Gastroesophageal sphincter (tissue), 4 donors: ENCODE results near the gene UBAC2. TPM values are rescaled to one million over a fixed set of nuclear protein-coding genes. Genes with fewer than 3 reads are reported as not detected.
A peak's percentile ranks its signal among the peaks of the same experiment; 100 is the strongest.

Source experiments
- ATAC-seq: fragments of 150-250 bp; one replicate; pipeline ENCODE4 v1.9.1; 2016; ENCODE audit warnings: mild to moderate bottlenecking, moderate library complexity
- H3K27ac ChIP-seq, 4 donors: fragments of 200-600 bp; sonication (generic) in 3 of 4; 1 replicate in 3 of 4; 2 replicates in 1 of 4; pipeline ENCODE4 v1.5.1; 2016 to 2019
- H3K27me3 ChIP-seq: fragments of 200-600 bp; sonication (generic); one replicate; pipeline ENCODE4 v1.5.1; 2019
- H3K36me3 ChIP-seq, 2 donors: fragments of 200-600 bp; sonication (generic); one replicate each; pipeline ENCODE4 v1.5.1; 2019; ENCODE audit warnings: control low read depth in 1 of 2
- H3K4me1 ChIP-seq, 3 donors: fragments of 200-600 bp; sonication (generic); 1 replicate in 2 of 3; 2 replicates in 1 of 3; pipeline ENCODE4 v1.5.1; 2016 to 2019; ENCODE audit warnings: control low read depth in 2 of 3
- H3K4me3 ChIP-seq, 2 donors: fragments of 200-600 bp; sonication (generic); one replicate each; pipeline ENCODE4 v1.5.1; 2019; ENCODE audit warnings: mild to moderate bottlenecking in 1 of 2, moderate library complexity in 1 of 2
- H3K9me3 ChIP-seq, 3 donors: fragments of 200-600 bp; sonication (generic); one replicate each; pipeline ENCODE4 v1.5.1; 2017 to 2019; ENCODE audit warnings: control low read depth in 2 of 3
- CTCF ChIP-seq, 4 experiments: fragments of 200-600 bp in 2 of 4; fragments of 450-650 bp in 2 of 4; sonication (generic) in 1 of 4; IDR thresholded peaks; one replicate each; pipeline ENCODE4 v1.5.1; 2017 to 2019; ENCODE audit warnings: antibody characterized with exemption in 4 of 4, mild to moderate bottlenecking in 2 of 4, moderate library complexity in 2 of 4
- EP300 ChIP-seq: sonication (generic); formaldehyde crosslinking; IDR thresholded peaks from one replicate; pipeline ENCODE4 v1.6.1; 2017; ENCODE audit warnings: antibody characterized with exemption, mild to moderate bottlenecking
- POLR2A ChIP-seq, 2 donors: fragments of 450-650 bp; IDR thresholded peaks; one replicate each; pipeline ENCODE4 v1.6.1; 2017; ENCODE audit warnings: antibody characterized with exemption in 2 of 2, mild to moderate bottlenecking in 2 of 2, moderate library complexity in 1 of 2
- POLR2AphosphoS5 ChIP-seq: sonication (generic); formaldehyde crosslinking; IDR thresholded peaks from one replicate; pipeline ENCODE4 v1.6.1; 2017; ENCODE audit warnings: antibody characterized with exemption
- WGBS, 2 donors: methylation state at CpG; one replicate each; pipeline ENCODE4 v1.1.5; 2018; ENCODE audit warnings: low coverage in 1 of 2; 5-methylcytosine and 5-hydroxymethylcytosine counted together
- total RNA-seq, 4 donors: library from RNA; depleted of rRNA; stranded (reverse); fragments of >200 nt; gene quantifications; one replicate each; pipeline ENCODE4 v1.1.0, GENCODE V29; 2016

UBAC2 gene
- total RNA-seq, 4 donors from 2014 or later, result 45.0 to 59.6 (median 52.2) TPM

DNA sequence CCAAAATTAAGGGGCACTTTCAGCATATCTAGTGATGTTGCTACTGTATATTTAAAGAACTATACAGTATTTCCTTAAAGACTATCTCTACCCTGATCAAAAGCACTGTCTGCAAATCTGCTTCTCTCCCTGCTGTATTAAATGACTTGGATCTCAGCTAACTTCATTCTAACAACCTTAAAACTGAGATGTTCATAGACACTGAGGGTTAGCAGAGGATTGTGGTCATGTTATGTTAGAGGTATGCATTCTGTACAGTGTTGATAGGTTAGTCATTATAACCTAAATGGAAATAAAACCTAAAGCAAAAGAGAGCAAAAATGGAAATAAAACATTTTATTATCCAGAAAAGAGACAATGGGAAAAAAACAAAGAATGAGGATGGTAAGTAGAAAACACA is 96.7 kb downstream of the UBAC2 start:
- Histone ChIP-seq H3K27me3 (no peaks in the 10 kb centered on the region), H3K9me3 (no peaks in the 10 kb centered on the region), H3K36me3 (peaks cover 0 to 11% of the 10 kb centered on the region in 2 donors), H3K4me3 (no peak overlapping the region), H3K27ac (peak overlapping the region in 1 of 4 donors; percentile 3), H3K4me1 (peaks cover 0 to 41% (median 0%) of the 10 kb centered on the region in 3 donors)
- TF ChIP-seq EP300 (no peak), POLR2A (IDR thresholded peaks at IDR 0.05) (no peak), CTCF (IDR thresholded peaks at IDR 0.05) (no peak), POLR2AphosphoS5 (no peak)
- ATAC-seq, result no peak

- no peaks in the 10 kb centered on the region for H3K9me3 ChIP-seq
- TF ChIP-seq POLR2A (IDR thresholded peaks at IDR 0.05) (no peak), EP300 (no peak), CTCF (IDR thresholded peaks at IDR 0.05) (no peak), POLR2AphosphoS5 (no peak)
- no peaks in the 10 kb centered on the region for H3K27me3 ChIP-seq
- no peak overlapping the region for H3K27ac ChIP-seq
- H3K4me3 ChIP-seq, result no peak overlapping the region
- peaks cover 0 to 11% of the 10 kb centered on the region in 2 donors for H3K36me3 ChIP-seq
- WGBS, 2 donors, result 92 to 93% methylated on average over 2 of the region's 2 CpGs
- peaks cover 0 to 49% (median 3%) of the 10 kb centered on the region in 3 donors for H3K4me1 ChIP-seq
- no peak for ATAC-seq
These were observed 97.4 kb downstream of the UBAC2 start for GRCh38 chr13:99298056-99298455.

DNA sequence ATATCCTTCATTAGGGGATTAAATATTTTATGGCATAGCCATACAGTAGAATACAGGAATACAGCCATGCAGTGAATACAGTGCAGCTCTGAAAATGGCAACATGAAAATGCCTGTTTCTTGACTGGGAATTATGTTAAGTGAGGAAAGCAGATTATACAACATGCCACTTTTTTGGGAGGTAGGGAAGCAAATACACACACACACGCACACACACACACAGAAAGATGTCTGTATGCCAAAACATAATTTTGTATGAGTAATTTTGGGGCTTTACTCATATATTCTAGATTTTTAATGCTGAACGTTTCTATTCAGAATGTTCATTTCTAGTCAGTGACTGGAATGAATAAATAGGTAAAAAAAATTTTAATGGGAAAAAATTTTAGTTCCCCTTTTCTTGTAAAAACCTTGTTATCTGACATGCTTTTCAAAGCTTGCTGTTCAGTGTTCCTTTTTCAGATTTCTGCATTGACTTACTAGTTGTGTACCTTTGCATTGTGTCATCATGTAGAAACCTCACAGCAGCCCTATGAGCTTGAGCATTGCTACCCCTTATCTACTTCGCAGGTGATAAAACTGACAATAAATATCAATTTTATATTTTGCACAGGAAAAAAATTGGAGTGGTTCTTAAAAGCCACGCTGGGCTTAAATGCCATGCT is 98.7 kb downstream of the UBAC2 start:
- Histone ChIP-seq H3K27ac (no peak overlapping the region), H3K36me3 (peaks cover 0 to 11% of the 10 kb centered on the region in 2 donors), H3K9me3 (no peaks in the 10 kb centered on the region), H3K4me1 (peaks cover 0 to 60% (median 3%) of the 10 kb centered on the region in 3 donors), H3K4me3 (no peak overlapping the region), H3K27me3 (no peaks in the 10 kb centered on the region)
- ATAC-seq, result no peak
- WGBS, 2 donors, result 75 to 83% methylated on average over 2 to 4 of the region's 4 CpGs
- TF ChIP-seq POLR2AphosphoS5, result no peak
- no peak for TF ChIP-seq POLR2A (IDR thresholded peaks at IDR 0.05)
- TF ChIP-seq EP300, result no peak
- no peak for TF ChIP-seq CTCF (IDR thresholded peaks at IDR 0.05)

DNA sequence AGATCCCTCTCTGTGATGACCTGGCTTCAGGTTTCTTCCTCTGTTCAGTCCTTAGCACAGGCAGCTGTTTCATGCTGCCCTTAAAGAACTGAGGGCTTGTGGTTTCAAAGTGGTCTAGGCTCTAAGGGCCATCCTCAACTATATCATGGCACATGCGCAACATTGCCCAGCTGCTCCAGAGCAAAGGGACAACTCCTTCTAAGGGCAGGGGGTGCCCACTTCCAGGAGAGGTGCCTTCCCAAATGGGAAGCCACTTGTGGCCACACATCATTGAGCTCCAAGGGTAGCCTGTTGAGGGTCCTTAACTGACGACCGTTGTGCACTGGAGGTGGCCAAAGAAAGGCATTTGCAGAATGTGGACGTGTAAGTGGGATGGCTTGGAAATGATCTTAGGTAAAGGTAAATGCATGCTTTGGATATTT is 99.3 kb downstream of the UBAC2 start:
- 67 to 88% methylated on average over 1 to 3 of the region's 4 CpGs for WGBS, 2 donors
- H3K4me1 ChIP-seq, result peaks cover 0 to 65% (median 3%) of the 10 kb centered on the region in 3 donors

More for the DNA sequence above, 99.3 kb downstream of the UBAC2 start:
- peak overlapping the region in 1 of 4 donors; percentile 7 for H3K27ac ChIP-seq
- no peaks in the 10 kb centered on the region for H3K27me3 ChIP-seq
- peaks cover 0 to 9% of the 10 kb centered on the region in 2 donors for H3K36me3 ChIP-seq
- TF ChIP-seq CTCF (IDR thresholded peaks at IDR 0.05) (no peak), EP300 (no peak)
- no peak overlapping the region for H3K4me3 ChIP-seq
- no peaks in the 10 kb centered on the region for H3K9me3 ChIP-seq
- ATAC-seq, result no peak
